Activated CD4-positive, alpha-beta memory T cell treated with anti-CD3 and anti-CD28 coated beads for 36 hours (primary cell): ENCODE data around the gene DDX4. TPM values are rescaled to one million over a fixed set of nuclear protein-coding genes. Genes with fewer than 3 reads are reported as not detected.
"Not testable (repeated sequence)": the region's sequence is repeated elsewhere in the genome, so short reads cannot be mapped to it uniquely, and the experiment has no call there.

Source experiments
- CTCF ChIA-PET: fragments of 350-600 bp; sonication (Branson Sonifier 250); formaldehyde crosslinking; loops from one replicate; lab custom pipeline; 2021; ENCODE audit warnings: antibody characterized with exemption, inconsistent platforms; lab: Charles Lee
- POLR2A ChIA-PET: fragments of 350-600 bp; sonication (Branson Sonifier 250); formaldehyde crosslinking; loops from one replicate; lab custom pipeline; 2021; ENCODE audit warnings: antibody characterized with exemption; lab: Charles Lee
- DNase-seq: peaks from one replicate; pipeline ENCODE4 v3.0.0-alpha.2; 2020
- H3K27ac Mint-ChIP-seq: one replicate; pipeline ENCODE4 v1.8.0; 2021; ENCODE audit warnings: mixed read lengths
- H3K27me3 Mint-ChIP-seq: one replicate; pipeline ENCODE4 v1.8.0; 2021; ENCODE audit warnings: mixed read lengths
- H3K36me3 Mint-ChIP-seq: one replicate; pipeline ENCODE4 v1.8.0; 2021; ENCODE audit warnings: mixed read lengths
- H3K4me1 Mint-ChIP-seq: one replicate; pipeline ENCODE4 v1.8.0; 2021; ENCODE audit warnings: low read depth, mixed read lengths
- H3K4me3 Mint-ChIP-seq: one replicate; pipeline ENCODE4 v1.8.0; 2021; ENCODE audit warnings: mild to moderate bottlenecking, mixed read lengths
- H3K9me3 Mint-ChIP-seq: one replicate; pipeline ENCODE4 v1.8.0; 2021; ENCODE audit warnings: mixed read lengths
- intact Hi-C: fragments of 100-400 bp; cut with micrococcal nuclease; formaldehyde crosslinking; loops from one replicate; pipeline ENCODE4 v1.15.1; 2023
- total RNA-seq, 2 experiments: library from RNA; stranded (reverse); gene quantifications; one replicate each; pipeline ENCODE4 v1.2.3, GENCODE V29; 2021

Gene DDX4
- total RNA-seq, 2 experiments from 2014 or later: not detected

- no peaks in the 10 kb centered on the region for H3K36me3 Mint-ChIP-seq
- intact Hi-C loops: no loop called here
- H3K27ac Mint-ChIP-seq: no peak overlapping the region
- CTCF ChIA-PET: no interaction called here
- H3K4me1 Mint-ChIP-seq: peaks cover 28% of the 10 kb centered on the region
- H3K4me3 Mint-ChIP-seq: no peak overlapping the region
- no peak for DNase-seq
- POLR2A ChIA-PET: no interaction called here
- no peaks in the 10 kb centered on the region for H3K9me3 Mint-ChIP-seq
- H3K27me3 Mint-ChIP-seq: no peaks in the 10 kb centered on the region
These were observed 30.4 kb downstream of the DDX4 start for GRCh38 chr5:55768279-55768678.

DNA sequence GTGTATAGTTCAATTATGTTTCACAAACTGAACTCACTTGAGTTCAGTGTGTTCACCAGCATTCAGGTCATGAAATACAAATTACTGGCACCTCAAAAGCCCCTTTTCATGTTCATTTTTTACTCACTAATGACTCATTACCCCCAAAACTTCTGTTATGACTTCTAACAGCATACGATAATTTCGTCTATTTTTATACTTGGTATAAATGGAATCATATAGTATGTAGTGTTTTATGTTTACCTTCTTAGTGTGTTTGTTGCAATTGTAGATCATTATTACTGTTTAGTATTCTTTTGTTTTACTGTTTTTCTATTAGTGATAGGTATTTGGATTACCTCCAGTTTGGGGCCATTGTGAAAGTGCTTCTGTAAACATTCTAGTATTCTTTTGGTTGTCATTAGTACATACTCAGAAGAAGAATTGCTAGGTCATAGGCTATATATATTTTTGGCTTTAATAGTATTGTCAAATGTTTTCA is 33.4 kb downstream of the DDX4 start:
- intact Hi-C loops: loop anchor here (1.0 to 5.0 kb wide), 5 partner anchors 8 to 131 kb away; partner anchors contain the start of gene SLC38A9
- no peak for DNase-seq
- ChIA-PET CTCF (no interaction called here), POLR2A (no interaction called here)
- Mint-ChIP-seq H3K4me1 (peaks cover 11% of the 10 kb centered on the region), H3K4me3 (no peak overlapping the region), H3K36me3 (no peaks in the 10 kb centered on the region), H3K9me3 (no peaks in the 10 kb centered on the region), H3K27ac (no peak overlapping the region), H3K27me3 (no peaks in the 10 kb centered on the region)

- no peak for DNase-seq
- intact Hi-C loops: loop anchor here (5.0 kb wide), 2 partner anchors 61 to 129 kb away; partner anchors contain the start of gene SLC38A9
- Mint-ChIP-seq H3K36me3 (no peaks in the 10 kb centered on the region), H3K4me1 (peaks cover 11% of the 10 kb centered on the region), H3K27ac (no peak overlapping the region), H3K9me3 (no peaks in the 10 kb centered on the region), H3K4me3 (no peak overlapping the region), H3K27me3 (peaks cover 4% of the 10 kb centered on the region)
- ChIA-PET CTCF (no interaction called here), POLR2A (no interaction called here)
These were observed 35.2 kb downstream of the DDX4 start for GRCh38 chr5:55773057-55773456.

DNA sequence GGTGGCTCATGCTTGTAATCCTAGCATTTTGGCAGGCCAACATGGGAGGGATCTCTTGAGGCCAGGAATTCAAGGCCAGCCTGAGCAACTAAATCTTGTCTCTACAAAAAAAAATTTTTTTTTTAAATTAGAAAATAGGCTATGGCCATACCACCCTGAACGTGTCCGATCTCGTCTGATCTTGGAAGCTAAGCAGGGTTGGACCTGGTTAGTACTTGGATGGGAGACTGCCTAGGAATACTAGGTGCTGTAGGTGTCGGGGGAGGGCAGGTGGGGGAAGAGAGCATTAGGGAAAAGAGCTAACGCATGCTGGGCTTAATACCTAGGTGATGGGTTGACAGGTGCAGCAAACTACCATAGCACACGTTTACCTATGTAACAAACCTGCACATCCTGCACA is 39.5 kb downstream of the DDX4 start:
- Mint-ChIP-seq H3K4me3 (no peak overlapping the region), H3K36me3 (no peaks in the 10 kb centered on the region), H3K27me3 (peaks cover 7% of the 10 kb centered on the region), H3K27ac (no peak overlapping the region), H3K9me3 (no peaks in the 10 kb centered on the region), H3K4me1 (peaks cover 1% of the 10 kb centered on the region)
- intact Hi-C loops: no loop called here
- CTCF ChIA-PET: no interaction called here
- POLR2A ChIA-PET: no interaction called here
- DNase-seq: no peak

DNA sequence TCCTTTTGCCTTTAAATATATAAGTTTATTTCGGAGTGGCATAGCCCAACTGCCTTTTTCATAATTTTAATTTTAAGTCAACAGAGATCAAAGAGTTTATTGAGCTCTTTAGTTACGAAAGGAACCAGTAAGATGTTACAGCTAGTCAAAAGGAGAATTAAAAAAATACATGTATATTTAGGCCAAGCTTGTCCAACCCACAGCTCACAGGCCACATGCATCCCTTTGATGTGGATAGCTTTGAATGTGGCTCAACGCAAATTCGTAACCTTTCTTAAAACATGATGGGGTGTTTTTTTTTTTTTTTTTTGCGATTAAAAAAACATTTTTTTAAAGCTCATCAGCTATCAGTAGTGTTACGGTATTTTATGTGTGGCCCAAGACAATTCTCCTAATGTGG is 63.1 kb downstream of the DDX4 start:
- Mint-ChIP-seq H3K9me3 (no peaks in the 10 kb centered on the region), H3K27ac (no peak overlapping the region), H3K4me1 (no peaks in the 10 kb centered on the region), H3K36me3 (no peaks in the 10 kb centered on the region), H3K4me3 (no peak overlapping the region), H3K27me3 (no peaks in the 10 kb centered on the region)
- DNase-seq: no peak
- POLR2A ChIA-PET: interaction anchor here (0.5 kb wide), 1 partner anchor 408 kb away, joined by 4 read pairs; no protein-coding TSS in a partner anchor
- CTCF ChIA-PET: interaction anchor here (0.6 to 1.3 kb wide), 2 partner anchors 12 to 15 kb away, joined by 3 read pairs; no protein-coding TSS in a partner anchor
- intact Hi-C loops: no loop called here

DNA sequence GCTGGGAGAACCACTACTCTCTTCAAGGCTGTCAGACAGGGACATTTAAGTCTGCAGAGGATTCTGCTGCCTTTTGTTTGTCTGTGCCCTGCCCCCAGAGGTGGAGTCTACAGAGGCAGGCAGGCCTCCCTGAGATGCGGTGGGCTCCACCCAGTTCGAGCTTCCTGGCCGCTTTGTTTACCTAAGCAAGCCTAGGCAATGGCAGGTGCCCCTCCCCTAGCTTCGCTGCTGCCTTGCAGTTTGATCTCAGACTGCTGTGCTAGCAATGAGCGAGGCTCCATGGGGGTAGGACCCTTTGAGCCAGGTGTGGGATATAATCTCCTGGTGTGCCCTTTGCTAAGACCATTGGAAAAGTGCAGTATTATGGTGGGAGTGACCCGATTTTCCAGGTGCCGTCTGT is 71.0 kb downstream of the DDX4 start:
- H3K9me3 Mint-ChIP-seq: peaks cover 11% of the 10 kb centered on the region
- intact Hi-C loops, H3K4me3 Mint-ChIP-seq, H3K4me1 Mint-ChIP-seq, H3K27me3 Mint-ChIP-seq, POLR2A ChIA-PET, DNase-seq, H3K27ac Mint-ChIP-seq, H3K36me3 Mint-ChIP-seq, CTCF ChIA-PET: not testable (repeated sequence)

GRCh38 chr5:55815939-55816338 is 78.1 kb downstream of the DDX4 start:
- H3K27me3 Mint-ChIP-seq, intact Hi-C loops, DNase-seq, POLR2A ChIA-PET, H3K9me3 Mint-ChIP-seq, CTCF ChIA-PET, H3K36me3 Mint-ChIP-seq, H3K27ac Mint-ChIP-seq, H3K4me1 Mint-ChIP-seq, H3K4me3 Mint-ChIP-seq: not testable (repeated sequence)

GRCh38 chr5:55816342-55816741 is 78.5 kb downstream of the DDX4 start:
- no peak overlapping the region for H3K4me3 Mint-ChIP-seq
- intact Hi-C loops: no loop called here
- H3K4me1 Mint-ChIP-seq: peaks cover 2% of the 10 kb centered on the region
- DNase-seq: no peak
- H3K9me3 Mint-ChIP-seq: no peaks in the 10 kb centered on the region
- peaks cover 13% of the 10 kb centered on the region for H3K27me3 Mint-ChIP-seq
- ChIA-PET CTCF (no interaction called here), POLR2A (no interaction called here)
- H3K36me3 Mint-ChIP-seq: no peaks in the 10 kb centered on the region
- H3K27ac Mint-ChIP-seq: no peak overlapping the region

- POLR2A ChIA-PET: no interaction called here
- Mint-ChIP-seq H3K9me3 (no peaks in the 10 kb centered on the region), H3K27me3 (peaks cover 17% of the 10 kb centered on the region), H3K36me3 (peaks cover 1% of the 10 kb centered on the region), H3K4me3 (no peak overlapping the region), H3K27ac (no peak overlapping the region), H3K4me1 (peaks cover 5% of the 10 kb centered on the region)
- CTCF ChIA-PET: no interaction called here
- intact Hi-C loops: no loop called here
- no peak for DNase-seq
These were observed 79.2 kb downstream of the DDX4 start for GRCh38 chr5:55817030-55817429.

- ChIA-PET POLR2A (no interaction called here), CTCF (no interaction called here)
- peaks cover 1% of the 10 kb centered on the region for H3K36me3 Mint-ChIP-seq
- intact Hi-C loops: no loop called here
- H3K9me3 Mint-ChIP-seq: no peaks in the 10 kb centered on the region
- peaks cover 39% of the 10 kb centered on the region for H3K27me3 Mint-ChIP-seq
- no peak overlapping the region for H3K4me3 Mint-ChIP-seq
- DNase-seq: no peak
- no peak overlapping the region for H3K27ac Mint-ChIP-seq
- peaks cover 9% of the 10 kb centered on the region for H3K4me1 Mint-ChIP-seq
These were observed 82.6 kb downstream of the DDX4 start for GRCh38 chr5:55820488-55820887.

DNA sequence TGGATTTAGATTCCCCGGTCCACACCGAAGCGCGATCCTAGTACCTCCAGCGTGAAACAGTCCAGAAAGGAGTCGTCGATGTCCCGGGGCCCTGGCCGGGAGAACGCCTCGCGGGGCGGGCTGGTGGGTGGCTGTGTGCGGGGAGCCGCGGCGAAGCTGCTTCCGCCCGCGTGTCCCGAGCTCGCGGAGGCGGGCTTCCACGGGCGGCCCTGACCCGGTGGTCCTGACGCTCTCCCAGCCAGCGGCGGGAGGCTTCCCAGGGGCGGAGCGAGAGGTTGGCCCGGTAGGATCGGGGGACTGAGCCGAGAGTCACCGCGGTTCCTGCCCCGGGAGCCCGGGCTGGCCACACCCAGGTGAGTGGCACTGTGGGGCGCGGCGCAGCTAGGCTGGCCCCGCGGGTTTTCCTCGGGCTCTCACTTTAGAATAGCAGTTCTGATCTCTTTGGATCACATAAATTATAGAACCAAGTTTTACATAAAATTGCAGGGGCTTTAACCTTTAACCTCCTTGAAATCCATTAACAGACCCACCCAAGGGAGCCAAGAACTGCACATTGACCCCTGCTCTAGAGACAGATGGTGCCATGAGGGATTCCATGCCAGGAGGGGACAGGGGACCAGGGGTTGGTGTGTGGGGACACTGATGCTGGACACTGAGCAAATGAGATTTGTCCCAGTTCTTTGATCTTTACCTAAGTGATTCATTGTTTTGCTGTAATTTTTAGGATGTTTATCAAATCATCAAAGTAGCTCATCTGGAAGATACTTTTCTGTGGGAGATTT is 84.1 kb downstream of the DDX4 start:
- Mint-ChIP-seq H3K9me3 (no peaks in the 10 kb centered on the region), H3K27me3 (peaks cover 41% of the 10 kb centered on the region), H3K36me3 (peaks cover 1% of the 10 kb centered on the region), H3K27ac (no peak overlapping the region), H3K4me1 (peaks cover 9% of the 10 kb centered on the region), H3K4me3 (peak overlapping the region; percentile 43)
- CTCF ChIA-PET: no interaction called here
- DNase-seq: peak; percentile 18
- POLR2A ChIA-PET: no interaction called here
- intact Hi-C loops: no loop called here

- CTCF ChIA-PET: no interaction called here
These were observed 85.4 kb downstream of the DDX4 start for GRCh38 chr5:55823151-55823796.

More at GRCh38 chr5:55823151-55823796, 85.4 kb downstream of the DDX4 start:
- Mint-ChIP-seq H3K9me3 (no peaks in the 10 kb centered on the region), H3K4me1 (peaks cover 9% of the 10 kb centered on the region), H3K27ac (no peak overlapping the region), H3K27me3 (peaks cover 45% of the 10 kb centered on the region), H3K4me3 (no peak overlapping the region), H3K36me3 (peaks cover 1% of the 10 kb centered on the region)
- POLR2A ChIA-PET: no interaction called here
- intact Hi-C loops: no loop called here
- no peak for DNase-seq
